K562 (cell line): ENCODE measurements around the gene FANCI. TPM values are rescaled to one million over a fixed set of nuclear protein-coding genes. Genes with fewer than 3 reads are reported as not detected.

ENCODE experiments used
- ATF3 ChIP-seq, 2 experiments: fragments of 450-650 bp in 1 of 2; sonication (generic) in 1 of 2; formaldehyde crosslinking in 1 of 2; IDR thresholded peaks in 1 of 2; conservative IDR thresholded peaks in 1 of 2; 2 replicates each; pipeline versions ENCODE4 v1.6.1 to v1.8.1; 2016 to 2023; ENCODE audit warnings: mild to moderate bottlenecking in 2 of 2, moderate library complexity in 2 of 2, inconsistent platforms in 1 of 2, missing genetic modification reagents in 1 of 2
- CSDE1 ChIP-seq, 2 experiments: fragments of 450-650 bp; IDR thresholded peaks; 2 replicates each; pipeline ENCODE4 v1.6.1; 2016; ENCODE audit warnings: mild to moderate bottlenecking in 1 of 2
- KLF16 ChIP-seq: IDR thresholded peaks from 2 replicates; pipeline ENCODE4 v1.6.1; 2016; ENCODE audit warnings: antibody characterized with exemption
- MGA ChIP-seq: fragments of 450-650 bp; IDR thresholded peaks from 2 replicates; pipeline ENCODE4 v1.6.1; 2016; ENCODE audit warnings: mild to moderate bottlenecking, moderate library complexity
- ZNF644 ChIP-seq: fragments of 200-800 bp; sonication (Bioruptor generic); IDR thresholded peaks from 2 replicates; pipeline ENCODE4 v1.6.1; 2016; ENCODE audit warnings: low read depth, missing genetic modification characterization, missing compliant biosample characterization
- polyA plus RNA-seq, 8 experiments: library from polyadenylated mRNA; depleted of rRNA in 4 of 8; stranded (reverse) in 5 of 8; unstranded in 3 of 8; fragments of >200 nt; fragmentation: Nextera tagmentation in 2 of 8; fragmentation: Illumina TruSeq in 1 of 8; extraction: Ambion mirVana in 2 of 8; extraction: Trizol in 1 of 8; gene quantifications; 2 replicates each; pipeline versions ENCODE4 v1.2.1 to v1.2.3, GENCODE V29; 2011 to 2014; ENCODE audit warnings: inconsistent platforms in 1 of 8, missing spikeins in 1 of 8
- total RNA-seq, 7 experiments: library from RNA; depleted of rRNA in 6 of 7; stranded (reverse); fragments of >200 nt in 6 of 7; fragmentation: Illumina TruSeq in 2 of 7; extraction: Trizol in 2 of 7; gene quantifications; 2 replicates each; pipeline versions ENCODE4 v1.2.1 to v1.2.3, GENCODE V29; 2011 to 2021; ENCODE audit warnings: low replicate concordance in 1 of 7

FANCI gene
- total and polyA plus RNA-seq, 9 of the 15 experiments (the other 6 are each of a cell fraction or from before 2014, with no cell fraction given), result 72.1 to 165 (median 131) TPM

GRCh38 chr15:89243691-89244573 is at the start of gene FANCI (continued):
- TF ChIP-seq MGA (peak; percentile 95), KLF16 (no peak), CSDE1 (IDR thresholded peaks at IDR 0.05) (peak in 1 of 2 experiments; percentile 28; a peak in 1 of 4 replicates), ZNF644 (tag) (no peak), ATF3 (IDR thresholded peaks at IDR 0.05) (no peak), ATF3 (CRISPR knock-in tag; conservative IDR thresholded peaks at IDR 0.05) (no peak; the same call in none of the 2 replicates)
